AG04450 (cell line): ENCODE measurements around the gene BYSL. TPM values are rescaled to one million over a fixed set of nuclear protein-coding genes. Genes with fewer than 3 reads are reported as not detected.
A peak's percentile ranks its signal among the peaks of the same experiment; 100 is the strongest.

Experiments used
- CTCF ChIA-PET: fragments of 300-600, 350-600 bp; formaldehyde crosslinking; extraction: SDS; loops from one replicate; lab custom pipeline; 2022; ENCODE audit warnings: antibody characterized with exemption, inconsistent platforms; lab: Charles Lee
- POLR2A ChIA-PET: fragments of 350-600 bp; formaldehyde crosslinking; extraction: SDS; loops from one replicate; lab custom pipeline; 2021; ENCODE audit warnings: antibody characterized with exemption, inconsistent platforms; lab: Yijun Ruan, JAX
- DNase-seq: peaks from one replicate; pipeline ENCODE4 v3.0.0-alpha.2; 2011; ENCODE audit warnings: low read depth, low spot score
- H3K27ac ChIP-seq: one replicate; pipeline ENCODE4 v1.5.1; 2012; ENCODE audit warnings: low read depth, low read length, control low read depth
- H3K27me3 ChIP-seq: one replicate; pipeline ENCODE4 v1.6.0; 2012; ENCODE audit warnings: low read length; ENCODE audit not compliant: control insufficient read depth, insufficient read depth
- H3K4me3 ChIP-seq: 2 replicates; pipeline ENCODE4 v1.5.1; 2011; ENCODE audit warnings: mild to moderate bottlenecking, low read depth, low read length, control low read depth
- H3K9me3 ChIP-seq: 2 replicates; pipeline ENCODE4 v1.5.1; 2012; ENCODE audit warnings: low read length; ENCODE audit not compliant: control insufficient read depth, insufficient read depth
- polyA plus RNA-seq: library from polyadenylated mRNA; depleted of rRNA; stranded (reverse); fragments of >200 nt; gene quantifications from 2 replicates; pipeline ENCODE4 v1.2.3, GENCODE V29; 2011
- TF ChIP-seq, protein P1 (sequence below): IDR thresholded peaks from 2 replicates; pipeline ENCODE4 v1.5.1; 2011; ENCODE audit warnings: low read depth, low read length, control low read depth, inconsistent platforms

Gene BYSL
- polyA plus RNA-seq, 1 experiment: 18.1 TPM

GRCh38 chr6:41934278-41935192 is 13.2 kb downstream of the BYSL start:
- CTCF ChIA-PET: interaction anchor here (0.7 to 12.9 kb wide), 10 partner anchors 10 to 134 kb away, joined by 3 to 145 read pairs (median 4); partner anchors contain the start of genes BYSL and MED20
- TF ChIP-seq, protein P1, sequence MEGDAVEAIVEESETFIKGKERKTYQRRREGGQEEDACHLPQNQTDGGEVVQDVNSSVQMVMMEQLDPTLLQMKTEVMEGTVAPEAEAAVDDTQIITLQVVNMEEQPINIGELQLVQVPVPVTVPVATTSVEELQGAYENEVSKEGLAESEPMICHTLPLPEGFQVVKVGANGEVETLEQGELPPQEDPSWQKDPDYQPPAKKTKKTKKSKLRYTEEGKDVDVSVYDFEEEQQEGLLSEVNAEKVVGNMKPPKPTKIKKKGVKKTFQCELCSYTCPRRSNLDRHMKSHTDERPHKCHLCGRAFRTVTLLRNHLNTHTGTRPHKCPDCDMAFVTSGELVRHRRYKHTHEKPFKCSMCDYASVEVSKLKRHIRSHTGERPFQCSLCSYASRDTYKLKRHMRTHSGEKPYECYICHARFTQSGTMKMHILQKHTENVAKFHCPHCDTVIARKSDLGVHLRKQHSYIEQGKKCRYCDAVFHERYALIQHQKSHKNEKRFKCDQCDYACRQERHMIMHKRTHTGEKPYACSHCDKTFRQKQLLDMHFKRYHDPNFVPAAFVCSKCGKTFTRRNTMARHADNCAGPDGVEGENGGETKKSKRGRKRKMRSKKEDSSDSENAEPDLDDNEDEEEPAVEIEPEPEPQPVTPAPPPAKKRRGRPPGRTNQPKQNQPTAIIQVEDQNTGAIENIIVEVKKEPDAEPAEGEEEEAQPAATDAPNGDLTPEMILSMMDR: no peak
- H3K4me3 ChIP-seq: no peak overlapping the region
- no peaks in the 10 kb centered on the region for H3K27me3 ChIP-seq
- POLR2A ChIA-PET: interaction anchor here (1.3 to 1.5 kb wide), 2 partner anchors 117 to 147 kb away, joined by 3 to 4 read pairs; partner anchors contain the start of genes TAF8 and TOMM6
- peak overlapping the region; percentile 21 for H3K27ac ChIP-seq
- no peak for DNase-seq
- no peaks in the 10 kb centered on the region for H3K9me3 ChIP-seq

DNA sequence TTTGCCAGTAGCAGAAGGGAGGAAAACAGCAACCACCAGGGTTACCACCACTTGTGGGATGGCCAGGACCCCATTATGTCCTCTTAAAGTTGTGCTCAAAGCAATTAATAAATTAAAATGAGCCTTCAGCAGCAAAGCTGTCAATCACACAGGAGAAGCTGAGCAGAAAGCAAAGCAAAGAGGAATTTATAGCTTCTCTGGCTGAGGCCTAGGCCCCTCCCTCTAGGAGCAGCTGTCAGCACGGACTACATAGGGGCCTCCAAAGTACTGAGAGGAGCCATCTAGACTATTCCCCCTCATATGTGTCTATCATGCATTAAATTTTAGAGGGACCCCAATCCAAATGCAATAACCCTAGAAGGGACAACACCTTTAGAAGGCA is 13.9 kb downstream of the BYSL start:
- H3K27me3 ChIP-seq: no peaks in the 10 kb centered on the region
- DNase-seq: no peak

GRCh38 chr6:41935685-41936072 is 14.4 kb downstream of the BYSL start:
- Histone ChIP-seq H3K4me3 (no peak overlapping the region), H3K27me3 (no peaks in the 10 kb centered on the region), H3K27ac (peak overlapping the region; percentile 47), H3K9me3 (no peaks in the 10 kb centered on the region)
- DNase-seq: no peak
- ChIA-PET POLR2A (interaction anchor here (0.5 to 1.5 kb wide), 3 partner anchors 102 to 142 kb away, joined by 3 to 6 read pairs (median 4); no protein-coding TSS in a partner anchor), CTCF (interaction anchor here (0.5 to 12.9 kb wide), 14 partner anchors 8 to 568 kb away, joined by 3 to 145 read pairs (median 5); partner anchors contain the start of genes BYSL, MED20, TAF8 and TOMM6)
- TF ChIP-seq, protein P1: no peak

More for the DNA sequence above, 13.9 kb downstream of the BYSL start:
- no peak overlapping the region for H3K4me3 ChIP-seq
- ChIA-PET POLR2A (interaction anchor here (1.3 to 1.5 kb wide), 2 partner anchors 109 to 148 kb away, joined by 3 to 6 read pairs; partner anchors contain the start of gene TOMM6), CTCF (interaction anchor here (0.5 to 12.9 kb wide), 16 partner anchors 8 to 568 kb away, joined by 3 to 145 read pairs (median 4); partner anchors contain the start of genes BYSL, MED20, TAF8 and TOMM6)
- TF ChIP-seq, protein P1: no peak
- no peaks in the 10 kb centered on the region for H3K9me3 ChIP-seq
- H3K27ac ChIP-seq: peak overlapping the region; percentile 21

DNA sequence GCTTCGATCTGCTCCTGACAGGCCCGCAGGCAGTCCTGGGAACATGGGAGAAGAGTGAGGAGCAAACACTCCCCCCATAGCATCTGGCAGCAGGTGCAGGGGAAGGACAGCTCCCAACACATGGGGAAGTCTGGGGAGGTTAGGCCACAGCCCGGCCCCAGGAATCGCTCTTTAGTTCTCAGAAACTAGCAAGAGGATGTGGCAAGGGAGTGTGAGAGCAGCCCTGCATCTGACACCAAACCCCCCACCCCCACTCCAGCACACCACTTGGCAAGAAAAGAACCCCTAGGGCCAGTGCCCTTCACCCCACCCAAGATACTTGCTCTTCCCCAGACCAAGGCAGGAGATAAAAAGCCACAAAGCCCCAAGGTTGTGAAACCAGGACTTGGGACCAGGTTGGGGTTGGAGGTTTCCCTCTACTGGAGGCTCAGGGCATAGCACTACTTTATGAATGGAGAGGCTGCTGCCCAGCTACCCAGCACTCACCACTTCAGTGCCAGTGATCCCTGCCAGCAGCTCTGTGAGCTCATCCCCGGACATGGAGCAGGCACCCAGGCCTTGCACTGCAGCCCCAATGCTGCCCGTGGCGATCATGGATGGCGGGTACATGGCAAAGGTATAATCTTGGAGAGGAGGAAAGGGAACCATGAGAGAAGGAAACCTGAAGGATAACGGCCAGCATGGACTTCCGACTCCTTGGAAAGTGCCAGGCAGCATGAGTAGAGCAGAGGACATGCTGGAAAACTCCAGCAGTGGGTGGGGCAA is 15.0 kb downstream of the BYSL start:
- Histone ChIP-seq H3K9me3 (peaks cover 3% of the 10 kb centered on the region; the same call in 1 of the 2 replicates), H3K4me3 (no peak overlapping the region), H3K27me3 (no peaks in the 10 kb centered on the region), H3K27ac (peak overlapping the region; percentile 47)
- POLR2A ChIA-PET: interaction anchor here (0.5 to 1.5 kb wide), 5 partner anchors 9 to 143 kb away, joined by 3 to 6 read pairs (median 4); partner anchors contain the start of genes BYSL and MED20
- peak; percentile 65 for DNase-seq
- CTCF ChIA-PET: interaction anchor here (0.5 to 12.9 kb wide), 16 partner anchors 9 to 569 kb away, joined by 3 to 145 read pairs (median 4); partner anchors contain the start of genes BYSL, MED20, TAF8 and TOMM6
- TF ChIP-seq, protein P1: peak; percentile 94
